ENCODE results near the gene MAD1L1. TPM values are rescaled to one million over a fixed set of nuclear protein-coding genes. Genes with fewer than 3 reads are reported as not detected.
"Not testable (repeated sequence)": the region's sequence is repeated elsewhere in the genome, so short reads cannot be mapped to it uniquely, and the experiment has no call there.

The MAD1L1 gene
- total and polyA plus RNA-seq, 7 experiments from 2014 or later, result 112 to 314 (median 136) TPM

- intact Hi-C loops (cut with micrococcal nuclease), result no loop called here
- no peaks in the 10 kb centered on the region for H3K9me3 ChIP-seq (ENCODE audit: control insufficient read depth in 2 of 3, low read length in 3 of 3)
- H3K36me3 ChIP-seq (ENCODE audit: control insufficient read depth in 2 of 3, insufficient read depth in 3 of 3, low read length in 3 of 3), result peaks cover 0 to 58% (median 6%) of the 10 kb centered on the region in 3 experiments
- POLR2A ChIA-PET, result interaction anchor here (0.8 kb wide), 1 partner anchor 159 kb away, joined by 4 read pairs; no protein-coding TSS in a partner anchor
- no peak overlapping the region for H3K4me3 ChIP-seq (ENCODE audit: low read length)
- no peak for ATAC-seq
- CTCF ChIA-PET, result interaction anchor here (0.6 to 0.9 kb wide), 3 partner anchors 35 to 148 kb away, joined by 3 read pairs; no protein-coding TSS in a partner anchor
- H3K27ac ChIP-seq (ENCODE audit: low read depth, low read length), result no peak overlapping the region
- Mint-ChIP-seq H3K27me3 (no peaks in the 10 kb centered on the region), H3K4me3 (peak overlapping the region in 2 of 10 donors; percentile 45 to 57), H3K4me1 (peaks cover 9 to 54% (median 29%) of the 10 kb centered on the region in 7 donors), H3K36me3 (peaks cover 0 to 42% (median 25%) of the 10 kb centered on the region in 5 donors), H3K9me3 (peaks cover 0 to 11% (median 4%) of the 10 kb centered on the region in 11 donors), H3K27ac (peak overlapping the region in 3 of 9 donors; percentile 34 to 77 (median 67))
- no peak for DNase-seq
- H3K27me3 ChIP-seq (ENCODE audit: control insufficient read depth in 2 of 2, insufficient read depth in 2 of 2, low read length in 2 of 2), result no peaks in the 10 kb centered on the region
- H3K4me1 ChIP-seq (ENCODE audit: control insufficient read depth in 2 of 2, insufficient read depth in 2 of 2, low read length in 2 of 2), result no peaks in the 10 kb centered on the region
Observed at GRCh38 chr7:1883031-1883761, 349.5 kb downstream of the MAD1L1 start.

- H3K4me3 ChIP-seq (ENCODE audit: low read length), result no peak overlapping the region
- ATAC-seq, result no peak
- POLR2A ChIA-PET, result interaction anchor here (0.8 kb wide), 1 partner anchor 159 kb away, joined by 4 read pairs; no protein-coding TSS in a partner anchor
- Mint-ChIP-seq H3K4me3 (no peak overlapping the region), H3K27ac (peak overlapping the region in 2 of 9 donors; percentile 2 to 48), H3K4me1 (peaks cover 9 to 54% (median 25%) of the 10 kb centered on the region in 7 donors), H3K27me3 (no peaks in the 10 kb centered on the region), H3K9me3 (peaks cover 0 to 18% (median 6%) of the 10 kb centered on the region in 11 donors), H3K36me3 (peaks cover 0 to 38% (median 23%) of the 10 kb centered on the region in 5 donors)
- H3K4me1 ChIP-seq (ENCODE audit: control insufficient read depth in 2 of 2, insufficient read depth in 2 of 2, low read length in 2 of 2), result no peaks in the 10 kb centered on the region
- intact Hi-C loops (cut with micrococcal nuclease), result no loop called here
- no peaks in the 10 kb centered on the region for H3K27me3 ChIP-seq (ENCODE audit: control insufficient read depth in 2 of 2, insufficient read depth in 2 of 2, low read length in 2 of 2)
- no peak overlapping the region for H3K27ac ChIP-seq (ENCODE audit: low read depth, low read length)
- peaks cover 0 to 50% (median 0%) of the 10 kb centered on the region in 3 experiments for H3K36me3 ChIP-seq (ENCODE audit: control insufficient read depth in 2 of 3, insufficient read depth in 3 of 3, low read length in 3 of 3)
- CTCF ChIA-PET, result interaction anchor here (0.6 to 0.9 kb wide), 3 partner anchors 34 to 149 kb away, joined by 3 read pairs; no protein-coding TSS in a partner anchor
- DNase-seq, result no peak
- H3K9me3 ChIP-seq (ENCODE audit: control insufficient read depth in 2 of 3, low read length in 3 of 3), result no peaks in the 10 kb centered on the region
Observed at GRCh38 chr7:1882451-1882850, 350.3 kb downstream of the MAD1L1 start.

- intact Hi-C loops (cut with micrococcal nuclease), result no loop called here
- H3K27me3 Mint-ChIP-seq, result no peaks in the 10 kb centered on the region
- DNase-seq, result no peak
- peaks cover 9 to 49% (median 25%) of the 10 kb centered on the region in 7 donors for H3K4me1 Mint-ChIP-seq
- Histone ChIP-seq H3K4me1 (ENCODE audit: control insufficient read depth in 2 of 2, insufficient read depth in 2 of 2, low read length in 2 of 2) (no peaks in the 10 kb centered on the region), H3K27me3 (ENCODE audit: control insufficient read depth in 2 of 2, insufficient read depth in 2 of 2, low read length in 2 of 2) (no peaks in the 10 kb centered on the region), H3K4me3 (ENCODE audit: low read length) (no peak overlapping the region), H3K9me3 (ENCODE audit: control insufficient read depth in 2 of 3, low read length in 3 of 3) (no peaks in the 10 kb centered on the region), H3K27ac (ENCODE audit: low read depth, low read length) (no peak overlapping the region), H3K36me3 (ENCODE audit: control insufficient read depth in 2 of 3, insufficient read depth in 3 of 3, low read length in 3 of 3) (peaks cover 0 to 45% (median 0%) of the 10 kb centered on the region in 3 experiments)
- peaks cover 0 to 33% (median 23%) of the 10 kb centered on the region in 5 donors for H3K36me3 Mint-ChIP-seq
- ChIA-PET POLR2A (no interaction called here), CTCF (no interaction called here)
- H3K4me3 Mint-ChIP-seq, result peak overlapping the region in 2 of 10 donors; percentile 6 to 30
- no peak for ATAC-seq
- H3K9me3 Mint-ChIP-seq, result peaks cover 0 to 18% (median 6%) of the 10 kb centered on the region in 11 donors
- H3K27ac Mint-ChIP-seq, result peak overlapping the region in 6 of 9 donors; percentile 10 to 59 (median 40)
Observed at GRCh38 chr7:1881946-1882345, 350.8 kb downstream of the MAD1L1 start.

- POLR2A ChIA-PET; ATAC-seq; DNase-seq; H3K27me3 Mint-ChIP-seq; H3K27ac ChIP-seq (ENCODE audit: low read depth, low read length); CTCF ChIA-PET; H3K4me1 ChIP-seq (ENCODE audit: control insufficient read depth in 2 of 2, insufficient read depth in 2 of 2, low read length in 2 of 2); intact Hi-C loops (cut with micrococcal nuclease); H3K4me3 ChIP-seq (ENCODE audit: low read length); H3K9me3 ChIP-seq (ENCODE audit: control insufficient read depth in 2 of 3, low read length in 3 of 3); H3K27me3 ChIP-seq (ENCODE audit: control insufficient read depth in 2 of 2, insufficient read depth in 2 of 2, low read length in 2 of 2): not testable (repeated sequence)
- Mint-ChIP-seq H3K4me3 (peak overlapping the region in 1 of 10 donors; percentile 75), H3K36me3 (peaks cover 0 to 34% (median 22%) of the 10 kb centered on the region in 5 donors), H3K27ac (peak overlapping the region in 2 of 9 donors; percentile 12 to 68), H3K9me3 (peaks cover 0 to 18% (median 6%) of the 10 kb centered on the region in 11 donors), H3K4me1 (peaks cover 0 to 38% (median 20%) of the 10 kb centered on the region in 7 donors)
- peaks cover 0 to 46% (median 0%) of the 10 kb centered on the region in 3 experiments for H3K36me3 ChIP-seq (ENCODE audit: control insufficient read depth in 2 of 3, insufficient read depth in 3 of 3, low read length in 3 of 3)
Observed at GRCh38 chr7:1876641-1877040, 356.1 kb downstream of the MAD1L1 start.

- H3K4me1 ChIP-seq (ENCODE audit: control insufficient read depth in 2 of 2, insufficient read depth in 2 of 2, low read length in 2 of 2); POLR2A ChIA-PET; H3K27me3 Mint-ChIP-seq; H3K4me3 ChIP-seq (ENCODE audit: low read length); CTCF ChIA-PET; H3K27me3 ChIP-seq (ENCODE audit: control insufficient read depth in 2 of 2, insufficient read depth in 2 of 2, low read length in 2 of 2); intact Hi-C loops (cut with micrococcal nuclease); H3K9me3 ChIP-seq (ENCODE audit: control insufficient read depth in 2 of 3, low read length in 3 of 3): not testable (repeated sequence)
- Mint-ChIP-seq H3K36me3 (peaks cover 0 to 35% (median 16%) of the 10 kb centered on the region in 5 donors), H3K4me1 (peaks cover 0 to 32% (median 18%) of the 10 kb centered on the region in 7 donors), H3K9me3 (peaks cover 0 to 18% (median 6%) of the 10 kb centered on the region in 11 donors), H3K4me3 (peak overlapping the region in 9 of 10 donors; percentile 16 to 78 (median 59)), H3K27ac (peak overlapping the region in 7 of 9 donors; percentile 12 to 88 (median 49))
- peak; percentile 95 for ATAC-seq
- peak in 7 of 9 donors; percentile 26 to 52 (median 33) for DNase-seq
- peaks cover 0 to 39% (median 0%) of the 10 kb centered on the region in 3 experiments for H3K36me3 ChIP-seq (ENCODE audit: control insufficient read depth in 2 of 3, insufficient read depth in 3 of 3, low read length in 3 of 3)
- H3K27ac ChIP-seq (ENCODE audit: low read depth, low read length), result peak overlapping the region; percentile 7
Observed at GRCh38 chr7:1875392-1876199, 357.1 kb downstream of the MAD1L1 start.
